GM12892 (cell line): ENCODE results near the gene ZNF417.
"Not testable (repeated sequence)": the region's sequence is repeated elsewhere in the genome, so short reads cannot be mapped to it uniquely, and the experiment has no call there.

Experiments used
- DNase-seq: peaks from one replicate; pipeline ENCODE4 v3.0.0; 2011; ENCODE audit not compliant: insufficient read length
- FAIRE-seq: peaks from 2 replicates; lab custom pipeline; 2011; peaks lifted over from hg19 to GRCh38; lab: Jason Lieb, UNC
- POLR2A ChIP-seq: IDR thresholded peaks from 2 replicates; pipeline ENCODE4 v1.6.1; 2011; ENCODE audit warnings: low read depth, low read length, control low read depth
- POLR2AphosphoS5 ChIP-seq: IDR thresholded peaks from 2 replicates; pipeline ENCODE4 v1.6.1; 2011; ENCODE audit warnings: low read depth, low read length, control low read depth
- TAF1 ChIP-seq: IDR thresholded peaks from 2 replicates; pipeline ENCODE4 v1.6.1; 2011; ENCODE audit warnings: low read depth, mild to moderate bottlenecking, control low read depth, low read length, borderline replicate concordance

ZNF417 gene

GRCh38 chr19:57934820-57935665, 18.7 kb upstream of the ZNF417 start, which contains the start of gene ZNF418:
TSS of gene ZNF418 (minus strand) at chr19:57935402. CDS start at chr19:57933822, 1,580 bp downstream.
- FAIRE-seq (no peak), DNase-seq (no peak)
- no peak for TF ChIP-seq POLR2A
- TF ChIP-seq POLR2AphosphoS5, result no peak
- no peak for TF ChIP-seq TAF1

- DNase-seq (no peak), FAIRE-seq (no peak)
- TF ChIP-seq TAF1 (no peak), POLR2AphosphoS5 (no peak), POLR2A (no peak)
Measured at GRCh38 chr19:57927587-57927986, 11.2 kb upstream of the ZNF417 start.

GRCh38 chr19:57914531-57914930, 1.9 kb downstream of the ZNF417 start:
- TF ChIP-seq TAF1 (no peak), POLR2A (no peak), POLR2AphosphoS5 (no peak)
- no peak for FAIRE-seq

GRCh38 chr19:57907394-57907793, 9.0 kb downstream of the ZNF417 start:
- FAIRE-seq, result no peak
- DNase-seq, result no peak
- no peak for TF ChIP-seq POLR2AphosphoS5
- no peak for TF ChIP-seq POLR2A
- no peak for TF ChIP-seq TAF1

More at GRCh38 chr19:57914531-57914930, 1.9 kb downstream of the ZNF417 start:
- DNase-seq, result no peak

- no peak for FAIRE-seq
- no peak for DNase-seq
- TF ChIP-seq POLR2A (no peak), TAF1 (no peak), POLR2AphosphoS5 (no peak)
Measured at GRCh38 chr19:57905258-57905657, 11.1 kb downstream of the ZNF417 start.

- FAIRE-seq (no peak), DNase-seq (no peak)
- no peak for TF ChIP-seq TAF1
- no peak for TF ChIP-seq POLR2AphosphoS5
- no peak for TF ChIP-seq POLR2A
Measured at GRCh38 chr19:57903618-57904184, 12.7 kb downstream of the ZNF417 start.

- DNase-seq (no peak), FAIRE-seq (no peak)
- TF ChIP-seq TAF1, result no peak
- no peak for TF ChIP-seq POLR2A
- no peak for TF ChIP-seq POLR2AphosphoS5
Measured at GRCh38 chr19:57900311-57900710, 16.1 kb downstream of the ZNF417 start.

GRCh38 chr19:57890706-57891105, 25.7 kb downstream of the ZNF417 start:
- not testable (repeated sequence) for FAIRE-seq, DNase-seq

- DNase-seq, result peak; percentile 53
- peak; percentile 82 for TF ChIP-seq POLR2AphosphoS5
- TF ChIP-seq POLR2A, result peak; percentile 68
- peak; percentile 60; the same call in 1 of the 2 replicates for TF ChIP-seq TAF1
- FAIRE-seq, result peak; percentile 92
Measured at GRCh38 chr19:57888560-57889231, 27.7 kb downstream of the ZNF417 start, which contains the start of gene ZNF814. TSS of gene ZNF814 (minus strand) at chr19:57889037. CDS start at chr19:57888802, 235 bp downstream.

GRCh38 chr19:57888107-57888559, 28.3 kb downstream of the ZNF417 start:
- DNase-seq, result no peak
- no peak for TF ChIP-seq POLR2A
- TF ChIP-seq TAF1, result no peak
- no peak for TF ChIP-seq POLR2AphosphoS5
- no peak for FAIRE-seq

GRCh38 chr19:57887195-57887941, 29.0 kb downstream of the ZNF417 start:
- FAIRE-seq, result peak; percentile 86
- TF ChIP-seq TAF1 (no peak), POLR2AphosphoS5 (no peak), POLR2A (no peak)
- no peak for DNase-seq
